ENCODE measurements around the gene WDR18.
"Not testable (repeated sequence)": the region's sequence is repeated elsewhere in the genome, so short reads cannot be mapped to it uniquely, and the experiment has no call there.

DNA sequence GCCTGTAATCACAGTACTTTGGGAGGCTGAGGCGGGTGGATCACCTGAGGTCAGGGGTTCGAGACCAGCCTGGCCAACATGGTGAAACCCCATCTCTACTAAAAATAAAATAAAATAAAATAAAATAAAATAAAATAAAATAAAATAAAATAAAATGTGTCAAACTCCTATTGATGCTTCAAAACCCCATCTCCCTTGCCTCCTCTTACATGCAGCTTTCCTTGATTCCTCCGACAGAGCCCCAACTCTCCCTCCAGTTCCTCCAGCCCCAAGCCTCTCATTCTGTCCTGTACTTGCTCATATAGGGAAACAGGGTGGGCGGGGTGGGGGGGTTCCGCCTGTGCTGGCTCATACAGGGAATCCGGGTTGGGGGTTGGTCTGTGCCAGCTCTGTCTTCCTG lies 40.9 kb downstream of the WDR18 start:
- TF ChIP-seq, protein P1, sequence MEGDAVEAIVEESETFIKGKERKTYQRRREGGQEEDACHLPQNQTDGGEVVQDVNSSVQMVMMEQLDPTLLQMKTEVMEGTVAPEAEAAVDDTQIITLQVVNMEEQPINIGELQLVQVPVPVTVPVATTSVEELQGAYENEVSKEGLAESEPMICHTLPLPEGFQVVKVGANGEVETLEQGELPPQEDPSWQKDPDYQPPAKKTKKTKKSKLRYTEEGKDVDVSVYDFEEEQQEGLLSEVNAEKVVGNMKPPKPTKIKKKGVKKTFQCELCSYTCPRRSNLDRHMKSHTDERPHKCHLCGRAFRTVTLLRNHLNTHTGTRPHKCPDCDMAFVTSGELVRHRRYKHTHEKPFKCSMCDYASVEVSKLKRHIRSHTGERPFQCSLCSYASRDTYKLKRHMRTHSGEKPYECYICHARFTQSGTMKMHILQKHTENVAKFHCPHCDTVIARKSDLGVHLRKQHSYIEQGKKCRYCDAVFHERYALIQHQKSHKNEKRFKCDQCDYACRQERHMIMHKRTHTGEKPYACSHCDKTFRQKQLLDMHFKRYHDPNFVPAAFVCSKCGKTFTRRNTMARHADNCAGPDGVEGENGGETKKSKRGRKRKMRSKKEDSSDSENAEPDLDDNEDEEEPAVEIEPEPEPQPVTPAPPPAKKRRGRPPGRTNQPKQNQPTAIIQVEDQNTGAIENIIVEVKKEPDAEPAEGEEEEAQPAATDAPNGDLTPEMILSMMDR (IDR thresholded peaks at IDR 0.05): not testable (repeated sequence)
- not testable (repeated sequence) for TF ChIP-seq SIN3A (IDR thresholded peaks at IDR 0.05; ENCODE audit: borderline replicate concordance, insufficient read depth, low read depth, low read length); TCF7L2 (IDR thresholded peaks at IDR 0.05; ENCODE audit: low read depth, low read length); POLR2AphosphoS5 (IDR thresholded peaks at IDR 0.05; ENCODE audit: low read depth, low read length)
- TF ChIP-seq, protein P2, sequence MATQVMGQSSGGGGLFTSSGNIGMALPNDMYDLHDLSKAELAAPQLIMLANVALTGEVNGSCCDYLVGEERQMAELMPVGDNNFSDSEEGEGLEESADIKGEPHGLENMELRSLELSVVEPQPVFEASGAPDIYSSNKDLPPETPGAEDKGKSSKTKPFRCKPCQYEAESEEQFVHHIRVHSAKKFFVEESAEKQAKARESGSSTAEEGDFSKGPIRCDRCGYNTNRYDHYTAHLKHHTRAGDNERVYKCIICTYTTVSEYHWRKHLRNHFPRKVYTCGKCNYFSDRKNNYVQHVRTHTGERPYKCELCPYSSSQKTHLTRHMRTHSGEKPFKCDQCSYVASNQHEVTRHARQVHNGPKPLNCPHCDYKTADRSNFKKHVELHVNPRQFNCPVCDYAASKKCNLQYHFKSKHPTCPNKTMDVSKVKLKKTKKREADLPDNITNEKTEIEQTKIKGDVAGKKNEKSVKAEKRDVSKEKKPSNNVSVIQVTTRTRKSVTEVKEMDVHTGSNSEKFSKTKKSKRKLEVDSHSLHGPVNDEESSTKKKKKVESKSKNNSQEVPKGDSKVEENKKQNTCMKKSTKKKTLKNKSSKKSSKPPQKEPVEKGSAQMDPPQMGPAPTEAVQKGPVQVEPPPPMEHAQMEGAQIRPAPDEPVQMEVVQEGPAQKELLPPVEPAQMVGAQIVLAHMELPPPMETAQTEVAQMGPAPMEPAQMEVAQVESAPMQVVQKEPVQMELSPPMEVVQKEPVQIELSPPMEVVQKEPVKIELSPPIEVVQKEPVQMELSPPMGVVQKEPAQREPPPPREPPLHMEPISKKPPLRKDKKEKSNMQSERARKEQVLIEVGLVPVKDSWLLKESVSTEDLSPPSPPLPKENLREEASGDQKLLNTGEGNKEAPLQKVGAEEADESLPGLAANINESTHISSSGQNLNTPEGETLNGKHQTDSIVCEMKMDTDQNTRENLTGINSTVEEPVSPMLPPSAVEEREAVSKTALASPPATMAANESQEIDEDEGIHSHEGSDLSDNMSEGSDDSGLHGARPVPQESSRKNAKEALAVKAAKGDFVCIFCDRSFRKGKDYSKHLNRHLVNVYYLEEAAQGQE (IDR thresholded peaks at IDR 0.05; ENCODE audit: insufficient read depth in 1 of 2, low read depth in 2 of 2, low read length in 1 of 2): not testable (repeated sequence)
